Central memory CD8-positive, alpha-beta T cell (primary cell): Measurements from ENCODE around the gene CENPP.
A peak's percentile ranks its signal among the peaks of the same experiment; 100 is the strongest.

Experiments
- ATAC-seq: fragments of 150-1000 bp; cut with Tn5 transposase; replicated peaks from 2 replicates; pipeline ENCODE4 v1.10.0; 2022; ENCODE audit warnings: mild to moderate bottlenecking, moderate FRiP score, moderate number of reproducible peaks; ENCODE audit not compliant: poor library complexity, severe bottlenecking; ENCODE audit errors: extremely low read depth
- DNase-seq, 2 donors: peaks; one replicate each; pipeline ENCODE4 v3.0.0; 2021; ENCODE audit warnings: low spot score in 2 of 2
- H3K27ac Mint-ChIP-seq: one replicate; pipeline ENCODE4 v1.8.0; 2022; ENCODE audit warnings: low read depth, mild to moderate bottlenecking, moderate library complexity, mixed read lengths
- H3K27me3 Mint-ChIP-seq: one replicate; pipeline ENCODE4 v1.8.0; 2022; ENCODE audit warnings: mixed read lengths
- H3K36me3 Mint-ChIP-seq: one replicate; pipeline ENCODE4 v1.8.0; 2022; ENCODE audit warnings: mild to moderate bottlenecking, moderate library complexity, mixed read lengths; ENCODE audit not compliant: insufficient read depth
- H3K4me1 Mint-ChIP-seq: one replicate; pipeline ENCODE4 v1.8.0; 2022; ENCODE audit warnings: mixed read lengths
- H3K4me3 Mint-ChIP-seq: one replicate; pipeline ENCODE4 v1.8.0; 2022; ENCODE audit warnings: mild to moderate bottlenecking, moderate library complexity, mixed read lengths
- H3K9me3 Mint-ChIP-seq: one replicate; pipeline ENCODE4 v1.8.0; 2022; ENCODE audit warnings: mixed read lengths

Gene CENPP

DNA sequence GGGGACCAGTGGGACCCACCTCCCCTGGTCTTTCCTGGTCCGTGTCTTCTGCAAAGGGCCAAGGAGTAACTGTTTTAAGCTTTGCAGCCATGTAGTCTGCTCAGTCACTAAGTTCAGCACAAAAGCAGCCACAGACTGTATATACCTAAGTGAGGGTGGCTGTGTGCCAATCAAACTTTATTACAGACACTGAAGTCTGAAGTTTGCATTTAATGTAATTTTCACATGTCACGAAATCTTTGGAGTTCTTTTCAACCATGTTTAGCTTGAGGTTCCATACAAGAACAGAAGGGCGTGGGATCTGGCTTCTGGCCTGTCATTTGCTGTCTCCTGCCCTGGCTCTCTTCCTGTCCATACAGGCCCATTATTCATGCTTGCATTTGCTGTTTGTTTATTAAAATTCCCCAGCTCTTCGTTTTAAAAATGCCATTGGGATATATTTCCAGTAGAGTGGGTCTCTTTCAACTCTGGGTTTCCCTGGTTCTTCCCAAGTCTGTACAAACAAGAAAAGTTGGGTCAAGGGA is 274.2 kb downstream of the CENPP start:
- H3K4me3 Mint-ChIP-seq = no peak overlapping the region
- H3K4me1 Mint-ChIP-seq = no peaks in the 10 kb centered on the region
- H3K27ac Mint-ChIP-seq = no peak overlapping the region
- H3K36me3 Mint-ChIP-seq = no peaks in the 10 kb centered on the region
- ATAC-seq (no peak), DNase-seq (no peak)
- peaks cover 12% of the 10 kb centered on the region for H3K9me3 Mint-ChIP-seq
- H3K27me3 Mint-ChIP-seq = no peaks in the 10 kb centered on the region

DNA sequence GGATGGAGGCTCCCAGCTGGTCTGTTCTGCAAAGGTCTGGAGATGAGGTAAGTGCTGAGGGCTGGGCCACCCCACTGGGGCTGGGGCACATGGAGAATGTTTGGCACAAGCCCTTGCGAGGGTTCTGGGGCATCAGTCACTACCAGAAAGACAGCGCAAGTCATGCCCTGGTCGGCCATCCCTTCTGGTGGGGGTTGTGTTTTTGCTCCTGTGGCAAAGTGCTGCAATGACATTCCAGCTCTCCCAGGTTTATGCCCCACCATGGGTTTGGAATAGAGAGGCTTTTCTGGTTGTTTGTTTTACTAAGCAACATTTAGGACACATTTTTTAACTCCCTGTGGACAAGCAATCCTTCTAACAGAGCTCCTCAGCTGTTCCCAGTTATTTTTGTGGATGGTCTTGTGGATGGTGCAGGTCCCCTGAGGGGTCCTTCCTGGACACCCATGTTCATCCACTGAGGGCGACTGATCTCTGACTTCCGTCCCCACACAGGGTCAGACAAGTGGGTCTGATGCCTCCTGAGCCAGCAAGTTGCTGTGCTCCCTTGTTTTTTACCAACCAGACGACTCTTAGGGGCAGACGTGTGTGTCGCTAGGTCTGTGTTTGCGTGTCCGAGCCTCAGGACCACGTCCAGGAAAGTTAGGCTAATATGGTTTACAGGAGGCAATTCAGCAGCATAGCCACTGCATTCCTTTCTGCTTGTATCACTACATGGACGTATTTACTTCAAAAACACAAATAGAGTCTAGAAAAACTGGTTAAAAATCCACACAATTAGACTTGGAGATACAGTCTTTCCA is 274.9 kb downstream of the CENPP start:
- no peak for ATAC-seq

DNA sequence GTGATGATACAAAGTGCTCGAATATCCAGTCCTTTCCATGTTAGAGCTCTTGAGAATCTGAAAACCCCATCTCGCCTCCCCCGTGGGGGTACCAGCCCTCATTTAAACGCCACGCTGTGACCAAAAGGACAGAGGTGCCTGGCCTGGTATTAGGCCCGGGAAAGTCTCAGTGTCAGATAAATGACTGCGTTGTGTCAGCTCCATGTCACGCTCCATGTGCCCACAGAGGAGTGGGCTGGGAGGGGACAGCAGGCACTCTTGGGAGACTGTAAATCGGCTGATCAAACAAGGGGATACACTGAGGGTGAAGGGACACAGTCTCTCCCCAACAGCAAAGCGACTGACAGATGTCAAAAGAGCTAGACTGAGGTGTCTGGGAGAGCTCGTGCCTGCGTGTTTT is 275.7 kb downstream of the CENPP start:
- H3K9me3 Mint-ChIP-seq = peaks cover 12% of the 10 kb centered on the region
- H3K4me3 Mint-ChIP-seq = no peak overlapping the region
- DNase-seq = no peak
- ATAC-seq = no peak
- H3K27ac Mint-ChIP-seq = no peak overlapping the region
- H3K27me3 Mint-ChIP-seq = no peaks in the 10 kb centered on the region
- H3K36me3 Mint-ChIP-seq = no peaks in the 10 kb centered on the region
- H3K4me1 Mint-ChIP-seq = no peaks in the 10 kb centered on the region

More for the DNA sequence above, 274.9 kb downstream of the CENPP start:
- H3K27me3 Mint-ChIP-seq = no peaks in the 10 kb centered on the region
- no peak overlapping the region for H3K4me3 Mint-ChIP-seq
- H3K36me3 Mint-ChIP-seq = no peaks in the 10 kb centered on the region
- no peak for DNase-seq
- no peaks in the 10 kb centered on the region for H3K4me1 Mint-ChIP-seq
- no peak overlapping the region for H3K27ac Mint-ChIP-seq
- H3K9me3 Mint-ChIP-seq = peaks cover 12% of the 10 kb centered on the region

DNA sequence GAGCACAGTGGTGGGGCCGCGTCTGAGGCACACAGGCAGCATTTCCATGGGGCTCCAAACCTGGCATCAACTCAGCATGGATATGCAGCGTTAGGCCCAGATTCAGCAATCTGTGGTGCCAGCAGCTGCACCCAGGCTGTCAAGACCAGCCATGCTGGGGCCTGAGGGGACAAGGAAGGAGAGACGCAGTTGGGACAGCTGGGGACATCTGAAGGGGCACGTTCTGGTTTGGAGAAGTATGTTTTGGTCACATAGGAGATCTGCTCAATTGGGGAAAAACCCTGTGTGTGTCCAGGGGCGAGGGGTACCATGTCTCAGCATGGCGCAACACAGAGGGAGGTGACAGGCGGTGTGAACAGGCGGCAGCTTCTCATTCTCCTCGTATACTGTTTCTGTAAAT is 276.7 kb downstream of the CENPP start:
- H3K36me3 Mint-ChIP-seq = no peaks in the 10 kb centered on the region
- no peaks in the 10 kb centered on the region for H3K4me1 Mint-ChIP-seq
- no peak for DNase-seq
- H3K4me3 Mint-ChIP-seq = no peak overlapping the region
- H3K27ac Mint-ChIP-seq = no peak overlapping the region
- no peaks in the 10 kb centered on the region for H3K27me3 Mint-ChIP-seq
- no peak for ATAC-seq
- H3K9me3 Mint-ChIP-seq = peaks cover 12% of the 10 kb centered on the region

DNA sequence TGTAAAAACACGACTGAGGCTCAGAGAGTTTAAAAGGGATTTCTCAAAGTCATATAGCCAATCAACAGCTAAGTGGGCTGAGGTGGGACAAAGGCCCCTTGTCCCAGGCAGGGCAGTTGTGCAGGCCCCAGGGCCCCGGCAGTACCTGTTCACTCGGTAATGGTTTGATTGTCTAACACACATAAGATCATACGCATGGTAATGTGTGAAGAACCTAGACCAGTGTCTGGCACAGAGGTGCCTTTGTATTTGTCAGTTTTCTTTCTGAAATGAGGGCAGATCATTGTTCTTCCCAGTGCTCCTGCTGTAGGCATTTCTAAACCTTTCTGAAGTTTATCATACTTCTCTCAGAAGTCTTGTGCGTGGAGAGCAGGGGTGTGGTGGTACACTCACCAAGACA is 277.3 kb downstream of the CENPP start:
- Mint-ChIP-seq H3K27ac (no peak overlapping the region), H3K36me3 (no peaks in the 10 kb centered on the region), H3K4me1 (no peaks in the 10 kb centered on the region), H3K4me3 (no peak overlapping the region), H3K27me3 (no peaks in the 10 kb centered on the region), H3K9me3 (peaks cover 12% of the 10 kb centered on the region)
- ATAC-seq (no peak), DNase-seq (no peak)

DNA sequence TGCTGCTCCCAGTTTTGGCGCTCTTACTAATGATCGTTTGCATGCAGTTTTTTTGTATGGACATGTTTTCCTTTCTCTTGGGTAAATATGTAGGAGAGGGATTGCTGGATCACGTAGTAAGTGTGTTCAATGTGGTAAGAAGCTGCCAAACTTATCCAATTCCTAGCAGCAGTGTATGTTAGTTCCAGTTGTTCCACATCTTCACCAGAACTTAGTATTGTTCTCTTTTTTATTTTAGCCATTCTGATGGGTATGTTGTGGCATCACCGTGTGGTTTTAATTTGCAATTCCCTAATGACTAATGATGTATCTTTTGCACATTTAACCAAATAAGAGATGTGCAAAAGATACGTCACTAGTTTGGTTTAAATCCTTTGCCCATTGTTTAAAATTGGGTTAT is 278.2 kb downstream of the CENPP start:
- H3K27me3 Mint-ChIP-seq = no peaks in the 10 kb centered on the region
- ATAC-seq = no peak

DNA sequence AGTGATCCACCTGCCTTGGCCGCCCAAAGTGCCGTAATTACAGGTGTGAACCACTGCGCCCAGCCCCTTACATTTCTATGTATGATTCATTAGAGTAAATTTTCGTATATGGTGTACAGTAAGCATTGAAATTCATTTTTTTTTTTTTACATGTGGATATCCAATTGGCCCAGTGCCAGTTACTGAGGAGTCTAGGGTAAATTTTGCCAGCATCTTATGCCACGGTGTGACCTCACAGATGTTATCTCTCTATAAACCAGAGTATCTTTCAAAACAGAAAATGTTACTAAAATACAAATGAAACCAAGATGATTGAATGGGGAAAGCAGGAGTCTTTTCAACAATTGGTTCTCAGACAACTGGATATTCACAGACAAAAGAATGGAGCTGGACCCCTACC is 279.5 kb downstream of the CENPP start:
- no peaks in the 10 kb centered on the region for H3K27me3 Mint-ChIP-seq
- DNase-seq = no peak
- peaks cover 12% of the 10 kb centered on the region for H3K9me3 Mint-ChIP-seq
- no peaks in the 10 kb centered on the region for H3K36me3 Mint-ChIP-seq
- no peak overlapping the region for H3K27ac Mint-ChIP-seq
- no peak for ATAC-seq
- H3K4me1 Mint-ChIP-seq = no peaks in the 10 kb centered on the region
- H3K4me3 Mint-ChIP-seq = no peak overlapping the region

More for the DNA sequence above, 278.2 kb downstream of the CENPP start:
- no peak for DNase-seq
- peaks cover 12% of the 10 kb centered on the region for H3K9me3 Mint-ChIP-seq
- H3K4me3 Mint-ChIP-seq = no peak overlapping the region
- H3K4me1 Mint-ChIP-seq = no peaks in the 10 kb centered on the region
- H3K36me3 Mint-ChIP-seq = no peaks in the 10 kb centered on the region
- H3K27ac Mint-ChIP-seq = no peak overlapping the region

DNA sequence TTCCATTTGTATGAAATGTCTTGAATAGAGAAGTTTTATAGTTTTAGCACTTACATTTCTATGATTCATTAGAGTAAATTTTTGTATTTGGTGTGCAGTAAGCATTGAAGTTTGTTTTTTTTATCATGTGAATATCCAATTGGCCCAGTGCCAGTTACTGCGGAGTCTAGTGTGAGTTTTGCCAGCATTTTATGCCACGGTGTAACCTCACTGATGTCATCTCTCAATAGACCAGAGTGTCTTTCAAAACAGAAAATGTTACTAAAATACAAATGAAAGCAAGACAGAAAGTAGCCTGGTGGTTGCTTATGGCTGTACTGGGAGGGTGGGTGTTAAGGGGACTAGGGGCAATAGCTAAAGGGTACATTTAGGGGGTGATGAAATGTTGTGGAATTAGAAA is 281.3 kb downstream of the CENPP start:
- peaks cover 2% of the 10 kb centered on the region for H3K36me3 Mint-ChIP-seq
- ATAC-seq (no peak), DNase-seq (no peak)
- H3K9me3 Mint-ChIP-seq = peaks cover 12% of the 10 kb centered on the region
- no peak overlapping the region for H3K4me3 Mint-ChIP-seq
- H3K4me1 Mint-ChIP-seq = no peaks in the 10 kb centered on the region
- H3K27me3 Mint-ChIP-seq = no peaks in the 10 kb centered on the region
- no peak overlapping the region for H3K27ac Mint-ChIP-seq

DNA sequence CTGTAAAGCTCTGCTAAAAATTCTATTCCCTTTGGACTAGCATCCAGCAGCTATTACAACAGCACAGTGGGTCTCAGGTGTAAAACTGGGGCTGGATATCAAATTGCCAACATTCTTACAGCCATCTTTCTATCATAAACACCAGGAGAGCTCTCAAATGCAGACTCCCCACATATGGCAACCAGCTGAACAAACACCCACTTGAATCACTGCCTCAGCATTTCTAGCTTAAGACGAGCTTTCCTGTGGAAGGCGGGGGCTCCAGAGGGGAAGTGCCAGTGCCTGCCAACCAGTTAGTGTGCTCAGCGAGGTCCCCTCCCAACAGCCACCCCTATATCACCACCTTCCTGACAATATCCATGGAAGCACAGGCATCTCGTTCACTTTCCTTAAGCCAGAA is 282.0 kb downstream of the CENPP start:
- Mint-ChIP-seq H3K4me3 (no peak overlapping the region), H3K36me3 (peaks cover 6% of the 10 kb centered on the region), H3K27me3 (no peaks in the 10 kb centered on the region), H3K27ac (no peak overlapping the region), H3K9me3 (peaks cover 12% of the 10 kb centered on the region), H3K4me1 (no peaks in the 10 kb centered on the region)
- DNase-seq (no peak), ATAC-seq (no peak)

DNA sequence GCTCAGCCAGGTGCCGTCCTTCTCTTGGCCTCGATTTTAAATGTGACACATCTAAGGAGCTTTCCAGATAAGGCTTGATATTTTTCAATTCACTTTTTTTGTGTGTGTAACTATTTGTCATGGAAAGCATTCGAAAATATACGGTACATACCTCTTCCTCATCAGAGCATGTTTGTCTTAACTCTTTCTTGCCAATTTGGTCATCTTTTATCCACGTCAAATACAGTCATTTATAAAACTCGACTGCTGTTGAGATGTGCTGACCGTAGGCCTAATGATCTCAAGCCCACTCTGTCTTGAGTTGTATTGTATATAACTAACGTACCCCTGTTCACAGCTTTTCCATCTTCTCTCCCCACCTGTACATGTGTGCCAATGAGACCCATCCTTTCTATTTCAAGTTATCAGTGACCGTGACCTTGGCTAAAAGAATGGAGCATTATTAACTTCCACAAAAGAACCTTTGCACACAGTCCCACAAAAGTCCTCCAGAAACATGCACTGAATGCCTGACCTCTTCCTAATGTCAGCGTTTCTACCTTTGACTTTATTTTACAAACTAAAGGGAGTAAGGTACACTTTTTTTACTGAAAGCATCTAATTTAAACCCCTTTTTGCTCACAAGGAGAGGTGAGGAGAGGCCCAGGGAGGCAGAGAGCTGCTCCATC is 282.6 kb downstream of the CENPP start:
- peaks cover 6% of the 10 kb centered on the region for H3K36me3 Mint-ChIP-seq
- no peak overlapping the region for H3K4me3 Mint-ChIP-seq
- H3K27ac Mint-ChIP-seq = no peak overlapping the region
- DNase-seq (no peak), ATAC-seq (no peak)
- peaks cover 11% of the 10 kb centered on the region for H3K9me3 Mint-ChIP-seq
- H3K4me1 Mint-ChIP-seq = no peaks in the 10 kb centered on the region
- no peaks in the 10 kb centered on the region for H3K27me3 Mint-ChIP-seq

DNA sequence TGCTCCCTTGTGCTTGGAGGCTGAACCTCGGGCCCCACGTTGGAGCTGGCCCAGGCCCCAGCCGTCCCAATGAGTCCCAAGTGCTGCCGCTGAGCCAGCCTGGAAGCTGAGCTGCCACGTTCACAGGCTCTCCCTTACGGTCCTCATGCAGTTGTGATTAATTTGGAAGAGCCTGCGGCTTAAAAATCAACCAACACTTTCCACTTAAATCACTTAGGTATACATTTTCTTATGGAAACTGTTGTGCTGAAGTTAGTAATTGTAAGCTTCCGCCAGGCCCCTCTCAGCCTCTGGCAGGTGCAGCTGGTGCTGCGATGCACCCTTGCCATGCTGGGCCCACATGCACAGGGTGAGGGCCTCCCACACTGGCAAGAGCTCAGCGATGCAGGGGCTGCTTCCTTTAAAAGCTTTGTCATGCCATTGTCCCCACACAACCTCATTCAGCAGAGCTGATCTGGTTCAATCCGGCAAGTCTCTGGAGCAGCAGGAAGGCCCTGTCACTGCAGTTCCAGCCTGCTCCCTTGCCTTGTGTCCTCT is 283.2 kb downstream of the CENPP start:
- H3K27ac Mint-ChIP-seq = no peak overlapping the region
- H3K4me3 Mint-ChIP-seq = no peak overlapping the region
- no peaks in the 10 kb centered on the region for H3K27me3 Mint-ChIP-seq
- DNase-seq = no peak
- ATAC-seq = no peak
- no peaks in the 10 kb centered on the region for H3K4me1 Mint-ChIP-seq
- H3K9me3 Mint-ChIP-seq = peaks cover 5% of the 10 kb centered on the region
- H3K36me3 Mint-ChIP-seq = peaks cover 7% of the 10 kb centered on the region

DNA sequence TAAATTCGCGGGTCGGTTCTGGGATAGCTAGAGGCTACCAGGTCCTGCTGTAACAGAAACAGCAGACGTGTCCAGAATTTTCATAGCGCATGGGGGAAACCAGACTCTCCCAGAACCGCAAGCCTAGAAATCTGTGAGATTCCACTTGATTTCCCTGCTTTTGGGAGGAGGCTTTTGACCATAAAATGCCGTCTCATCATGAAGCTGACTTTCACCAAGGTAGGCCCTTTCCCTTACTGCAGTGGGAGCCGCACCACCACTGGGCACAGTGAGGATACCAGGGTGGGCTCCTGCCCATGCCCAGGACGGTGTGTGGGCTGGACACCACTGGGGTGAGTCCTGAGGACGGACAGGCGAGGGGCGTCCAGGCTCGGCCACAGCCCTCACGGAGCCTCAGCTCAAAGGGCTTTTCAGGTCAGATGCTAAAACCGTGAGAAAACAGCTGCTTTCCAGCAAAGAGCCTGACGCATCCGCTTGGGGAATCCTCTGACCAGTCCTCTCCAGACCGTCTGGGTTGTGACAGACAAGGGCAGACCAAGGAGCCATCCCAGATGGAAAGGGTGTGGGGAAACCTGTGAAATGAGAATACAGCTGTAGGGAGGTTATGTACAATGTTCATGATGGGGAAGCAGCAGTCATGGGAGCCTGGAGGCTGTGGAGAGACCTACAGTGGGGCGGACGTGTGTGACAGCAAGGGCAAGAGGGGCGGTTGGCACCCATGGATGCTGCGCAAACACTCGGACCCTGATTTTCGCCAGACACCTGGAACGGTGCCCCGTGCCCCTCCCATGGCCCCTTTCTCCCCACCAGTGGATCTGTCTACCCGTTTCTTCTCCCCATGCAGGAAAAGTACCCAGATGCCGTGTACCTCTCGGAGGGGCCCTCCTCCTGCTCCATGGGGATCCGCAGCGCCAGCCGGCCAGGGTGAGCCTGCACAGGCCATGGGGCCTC is 285.0 kb downstream of the CENPP start:
- Mint-ChIP-seq H3K27me3 (no peaks in the 10 kb centered on the region), H3K4me3 (no peak overlapping the region), H3K9me3 (no peaks in the 10 kb centered on the region), H3K27ac (peak overlapping the region; percentile 15), H3K4me1 (no peaks in the 10 kb centered on the region), H3K36me3 (peaks cover 24% of the 10 kb centered on the region)
- ATAC-seq = no peak
- no peak for DNase-seq
